ENCODE results near the gene SLC13A2.
A peak's percentile ranks its signal among the peaks of the same experiment; 100 is the strongest.

Gene SLC13A2

DNA sequence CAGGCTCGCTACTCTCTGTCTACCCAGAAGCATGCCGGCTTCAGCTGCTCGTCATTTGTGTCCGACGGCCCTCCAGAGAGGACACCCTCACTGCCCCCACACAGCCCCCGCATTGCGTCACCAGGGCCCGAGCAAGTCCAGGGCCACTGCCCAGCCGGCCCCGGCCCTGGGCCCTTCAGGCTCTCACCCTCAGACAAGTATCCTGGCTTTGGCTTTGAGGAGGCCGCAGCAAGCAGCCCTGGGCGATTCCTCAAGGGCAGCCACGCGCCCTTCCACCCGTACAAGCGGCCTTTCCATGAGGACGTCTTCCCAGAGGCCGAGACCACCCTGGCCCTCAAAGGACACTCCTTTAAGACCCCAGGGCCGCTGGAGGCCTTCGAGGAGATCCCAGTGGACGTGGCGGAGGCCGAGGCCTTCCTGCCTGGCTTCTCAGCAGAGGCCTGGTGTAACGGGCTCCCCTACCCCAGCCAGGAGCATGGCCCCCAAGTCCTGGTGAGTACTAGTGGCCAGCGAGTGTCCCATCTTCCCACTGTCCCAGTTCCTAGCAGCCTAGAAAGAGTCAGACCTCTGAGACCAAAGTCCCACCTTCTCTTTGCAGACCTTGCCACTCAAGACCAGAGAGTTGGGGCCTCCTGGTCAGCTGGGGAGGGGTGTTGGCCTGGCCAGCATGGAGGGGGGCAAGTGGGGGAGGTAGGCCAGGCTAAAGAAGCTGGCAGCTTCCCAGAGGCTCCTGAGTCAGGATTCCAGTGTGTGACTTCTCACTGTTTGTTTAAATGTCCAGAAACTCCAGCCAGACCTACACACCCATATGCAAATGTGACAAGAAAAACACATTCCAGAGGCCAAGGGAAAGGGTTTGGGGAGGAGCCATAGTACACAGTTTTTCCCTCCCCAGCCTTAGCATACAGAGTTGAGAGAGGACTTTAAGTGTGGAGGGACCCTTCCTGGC is 51.3 kb downstream of the SLC13A2 start:
- no peaks in the 10 kb centered on the region for H3K36me3 ChIP-seq (ENCODE audit: control insufficient read depth in 2 of 2, insufficient read depth in 1 of 2, low read length in 2 of 2)
- 0 out of 2 replicates have a peak overlapping the region, but pooled peaks have one; percentile 7 for H3K27ac ChIP-seq (ENCODE audit: extremely low read depth, low read depth, low read length)
- H3K4me1 ChIP-seq (ENCODE audit: control insufficient read depth, insufficient read depth, low read length): peaks cover 5% of the 10 kb centered on the region; the same call in 1 of the 2 replicates
- no peak overlapping the region for H3K4me3 ChIP-seq (ENCODE audit: low read depth, low read length)
- no peaks in the 10 kb centered on the region for H3K9me3 ChIP-seq (ENCODE audit: control insufficient read depth, insufficient read depth, low read depth, low read length)
- CTCF ChIA-PET: interaction anchor here (0.7 to 4.7 kb wide), 4 partner anchors 16 to 55 kb away, joined by 4 to 17 read pairs (median 5); no protein-coding TSS in a partner anchor
- POLR2A ChIA-PET: no interaction called here
- no peak for TF ChIP-seq PRDM1 (tag by site-specific recombination; IDR thresholded peaks at IDR 0.05)
- TF ChIP-seq BCL11B (tag by site-specific recombination; IDR thresholded peaks at IDR 0.05; ENCODE audit: low read depth): no peak
- TF ChIP-seq ZNF596 (tag by site-specific recombination; IDR thresholded peaks at IDR 0.05): no peak
- TF ChIP-seq ZNF394 (tag by site-specific recombination; IDR thresholded peaks at IDR 0.05; ENCODE audit: borderline replicate concordance): no peak
- TF ChIP-seq, protein P1, sequence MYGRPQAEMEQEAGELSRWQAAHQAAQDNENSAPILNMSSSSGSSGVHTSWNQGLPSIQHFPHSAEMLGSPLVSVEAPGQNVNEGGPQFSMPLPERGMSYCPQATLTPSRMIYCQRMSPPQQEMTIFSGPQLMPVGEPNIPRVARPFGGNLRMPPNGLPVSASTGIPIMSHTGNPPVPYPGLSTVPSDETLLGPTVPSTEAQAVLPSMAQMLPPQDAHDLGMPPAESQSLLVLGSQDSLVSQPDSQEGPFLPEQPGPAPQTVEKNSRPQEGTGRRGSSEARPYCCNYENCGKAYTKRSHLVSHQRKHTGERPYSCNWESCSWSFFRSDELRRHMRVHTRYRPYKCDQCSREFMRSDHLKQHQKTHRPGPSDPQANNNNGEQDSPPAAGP (tag by site-specific recombination; IDR thresholded peaks at IDR 0.05): no peak
- no peak for TF ChIP-seq HOXC10 (CRISPR knock-in tag; IDR thresholded peaks at IDR 0.05)
- TF ChIP-seq ZNF521 (tag by site-specific recombination; IDR thresholded peaks at IDR 0.05): no peak
- TF ChIP-seq GLIS2 (tag by site-specific recombination; IDR thresholded peaks at IDR 0.05): peak; percentile 36; the same call in 1 of the 2 replicates
- TF ChIP-seq ZSCAN23 (tag by site-specific recombination; IDR thresholded peaks at IDR 0.05): no peak
- TF ChIP-seq ZNF600 (tag by site-specific recombination; IDR thresholded peaks at IDR 0.05): no peak
- no peak for TF ChIP-seq ZNF133 (tag by site-specific recombination; IDR thresholded peaks at IDR 0.05)
- no peak for TF ChIP-seq ZNF37A (tag by site-specific recombination; IDR thresholded peaks at IDR 0.05)
- peak; percentile 65 for TF ChIP-seq GLIS1 (tag by site-specific recombination; IDR thresholded peaks at IDR 0.05)
- TF ChIP-seq ZNF629 (tag by site-specific recombination; IDR thresholded peaks at IDR 0.05): no peak
- TF ChIP-seq, protein P2, sequence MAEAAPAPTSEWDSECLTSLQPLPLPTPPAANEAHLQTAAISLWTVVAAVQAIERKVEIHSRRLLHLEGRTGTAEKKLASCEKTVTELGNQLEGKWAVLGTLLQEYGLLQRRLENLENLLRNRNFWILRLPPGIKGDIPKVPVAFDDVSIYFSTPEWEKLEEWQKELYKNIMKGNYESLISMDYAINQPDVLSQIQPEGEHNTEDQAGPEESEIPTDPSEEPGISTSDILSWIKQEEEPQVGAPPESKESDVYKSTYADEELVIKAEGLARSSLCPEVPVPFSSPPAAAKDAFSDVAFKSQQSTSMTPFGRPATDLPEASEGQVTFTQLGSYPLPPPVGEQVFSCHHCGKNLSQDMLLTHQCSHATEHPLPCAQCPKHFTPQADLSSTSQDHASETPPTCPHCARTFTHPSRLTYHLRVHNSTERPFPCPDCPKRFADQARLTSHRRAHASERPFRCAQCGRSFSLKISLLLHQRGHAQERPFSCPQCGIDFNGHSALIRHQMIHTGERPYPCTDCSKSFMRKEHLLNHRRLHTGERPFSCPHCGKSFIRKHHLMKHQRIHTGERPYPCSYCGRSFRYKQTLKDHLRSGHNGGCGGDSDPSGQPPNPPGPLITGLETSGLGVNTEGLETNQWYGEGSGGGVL (tag by site-specific recombination; IDR thresholded peaks at IDR 0.05): peak; percentile 41; the same call in 1 of the 2 replicates
- no peak for TF ChIP-seq SALL2 (tag by site-specific recombination; IDR thresholded peaks at IDR 0.05; ENCODE audit: borderline replicate concordance)
- TF ChIP-seq SCRT2 (tag by site-specific recombination; IDR thresholded peaks at IDR 0.05): no peak
- no peak for TF ChIP-seq ZNF221 (tag by site-specific recombination; IDR thresholded peaks at IDR 0.05; ENCODE audit: borderline replicate concordance)
- TF ChIP-seq ZNF155 (tag by site-specific recombination; IDR thresholded peaks at IDR 0.05): no peak
- no peak for TF ChIP-seq ZNF623 (tag by site-specific recombination; IDR thresholded peaks at IDR 0.05)
- TF ChIP-seq, protein P3, sequence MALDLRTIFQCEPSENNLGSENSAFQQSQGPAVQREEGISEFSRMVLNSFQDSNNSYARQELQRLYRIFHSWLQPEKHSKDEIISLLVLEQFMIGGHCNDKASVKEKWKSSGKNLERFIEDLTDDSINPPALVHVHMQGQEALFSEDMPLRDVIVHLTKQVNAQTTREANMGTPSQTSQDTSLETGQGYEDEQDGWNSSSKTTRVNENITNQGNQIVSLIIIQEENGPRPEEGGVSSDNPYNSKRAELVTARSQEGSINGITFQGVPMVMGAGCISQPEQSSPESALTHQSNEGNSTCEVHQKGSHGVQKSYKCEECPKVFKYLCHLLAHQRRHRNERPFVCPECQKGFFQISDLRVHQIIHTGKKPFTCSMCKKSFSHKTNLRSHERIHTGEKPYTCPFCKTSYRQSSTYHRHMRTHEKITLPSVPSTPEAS (tag by site-specific recombination; IDR thresholded peaks at IDR 0.05): no peak
- no peak for TF ChIP-seq ZXDB (tag by site-specific recombination; IDR thresholded peaks at IDR 0.05)

Measured in HEK293 (cell line).